GF-D8 (cell line): ENCODE data around the gene CLASRP.

Experiments
- DNase-seq: peaks from one replicate; lab custom pipeline; 2025; lab: John Stamatoyannopoulos, UW

Gene CLASRP

DNA sequence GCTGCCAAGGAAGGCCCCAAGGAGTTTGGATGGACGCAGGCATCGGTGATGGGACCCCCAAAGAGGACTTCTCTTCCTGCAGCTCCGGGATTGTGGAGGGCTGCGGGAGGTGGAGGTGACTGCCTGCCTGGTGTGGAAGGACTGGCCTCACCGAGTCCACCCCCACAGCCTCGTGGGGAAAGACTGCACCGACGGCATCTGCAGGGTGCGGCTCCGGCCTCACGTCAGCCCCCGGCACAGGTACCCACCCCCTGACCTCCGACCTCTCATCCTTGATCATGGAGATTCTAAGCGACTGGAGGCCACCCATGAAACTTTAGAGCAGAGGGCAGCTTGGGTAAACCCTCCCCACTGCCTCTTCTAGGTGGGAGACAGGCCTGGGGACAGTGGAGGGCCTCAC is 16.9 kb upstream of the CLASRP start:
- DNase-seq, result no peak

DNA sequence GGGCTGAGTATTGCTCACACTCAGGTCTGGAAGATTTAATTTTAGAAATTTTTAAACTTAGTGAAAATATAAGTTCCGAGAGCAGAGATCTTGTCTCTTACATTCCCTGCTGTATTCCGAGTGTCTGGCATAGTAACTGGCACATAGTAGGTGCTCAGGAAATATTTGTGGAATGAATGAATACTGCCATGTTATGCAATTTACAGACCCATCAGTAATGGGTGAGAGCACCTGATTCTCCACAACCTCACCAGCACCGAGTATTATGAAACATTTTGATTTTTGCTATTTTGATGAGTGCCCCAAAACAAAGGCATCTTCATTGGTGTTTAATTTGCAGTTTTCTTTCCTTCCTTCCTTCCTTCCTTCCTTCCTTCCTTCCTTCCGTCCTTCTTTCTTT is 15.8 kb upstream of the CLASRP start:
- DNase-seq, result no peak

DNA sequence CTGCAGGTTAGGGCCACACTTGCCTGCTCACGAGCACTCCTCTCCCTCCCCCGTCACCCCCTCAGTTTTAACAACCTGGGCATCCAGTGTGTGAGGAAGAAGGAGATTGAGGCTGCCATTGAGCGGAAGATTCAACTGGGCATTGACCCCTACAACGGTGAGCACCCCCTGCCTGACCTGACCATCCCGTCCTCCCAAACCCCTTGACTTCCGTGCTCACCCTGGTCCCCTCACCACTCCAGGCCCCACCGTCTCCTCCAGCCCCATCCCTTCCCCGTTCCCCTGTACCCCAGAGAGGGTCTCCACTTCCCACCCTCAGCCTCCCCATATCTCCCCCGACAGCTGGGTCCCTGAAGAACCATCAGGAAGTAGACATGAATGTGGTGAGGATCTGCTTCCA is 13.6 kb upstream of the CLASRP start:
- no peak for DNase-seq

DNA sequence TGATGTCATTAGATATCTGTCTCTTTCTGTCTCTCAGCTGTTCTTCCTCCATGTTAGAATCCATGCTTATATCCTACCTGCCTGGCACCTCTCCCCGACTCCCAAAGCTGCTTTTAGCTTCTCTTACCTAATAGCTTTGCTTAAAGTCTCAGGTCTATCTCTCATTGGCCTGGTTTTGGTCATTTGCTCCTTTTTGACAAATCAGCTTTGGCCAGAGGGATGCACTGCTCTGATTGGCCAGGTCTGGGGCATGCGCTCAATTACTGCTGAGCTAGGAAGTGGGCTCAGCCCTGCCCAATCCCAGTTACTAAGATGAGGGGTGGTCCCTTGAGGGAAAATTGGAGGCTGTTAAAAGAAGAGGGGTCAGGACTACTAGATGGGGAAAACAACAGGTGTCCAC is 11.5 kb upstream of the CLASRP start:
- DNase-seq, result no peak

DNA sequence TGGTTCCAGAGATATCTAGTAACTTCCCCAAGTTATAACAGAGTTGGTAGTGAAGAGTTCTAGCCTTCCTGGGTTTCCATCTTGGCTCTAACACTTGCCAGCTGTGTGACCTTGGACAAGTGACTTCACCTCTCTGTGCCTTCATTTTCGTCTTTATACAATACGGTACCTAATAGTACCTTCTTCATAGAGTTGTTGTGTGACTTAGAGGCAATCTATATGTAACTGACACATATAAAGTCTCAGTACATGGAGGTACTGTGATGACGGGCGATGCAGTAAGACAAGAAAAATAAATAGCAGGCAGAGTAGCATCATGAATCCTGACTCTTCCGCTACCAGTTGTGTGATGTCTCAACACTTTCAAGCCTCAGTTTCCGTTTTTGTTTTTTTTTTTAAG is 8.0 kb upstream of the CLASRP start:
- DNase-seq, result no peak

DNA sequence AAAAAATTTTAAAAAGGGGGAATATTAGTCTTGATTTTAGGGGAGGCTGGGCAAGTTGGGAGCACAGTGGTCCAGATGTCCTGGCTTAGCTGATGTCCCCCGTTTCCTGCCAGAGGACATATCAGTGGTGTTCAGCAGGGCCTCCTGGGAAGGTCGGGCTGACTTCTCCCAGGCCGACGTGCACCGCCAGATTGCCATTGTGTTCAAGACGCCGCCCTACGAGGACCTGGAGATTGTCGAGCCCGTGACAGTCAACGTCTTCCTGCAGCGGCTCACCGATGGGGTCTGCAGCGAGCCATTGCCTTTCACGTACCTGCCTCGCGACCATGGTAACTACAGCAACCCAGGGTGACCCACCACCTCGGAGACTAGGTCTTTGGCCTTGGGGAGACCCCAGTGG is 6.4 kb upstream of the CLASRP start:
- no peak for DNase-seq

DNA sequence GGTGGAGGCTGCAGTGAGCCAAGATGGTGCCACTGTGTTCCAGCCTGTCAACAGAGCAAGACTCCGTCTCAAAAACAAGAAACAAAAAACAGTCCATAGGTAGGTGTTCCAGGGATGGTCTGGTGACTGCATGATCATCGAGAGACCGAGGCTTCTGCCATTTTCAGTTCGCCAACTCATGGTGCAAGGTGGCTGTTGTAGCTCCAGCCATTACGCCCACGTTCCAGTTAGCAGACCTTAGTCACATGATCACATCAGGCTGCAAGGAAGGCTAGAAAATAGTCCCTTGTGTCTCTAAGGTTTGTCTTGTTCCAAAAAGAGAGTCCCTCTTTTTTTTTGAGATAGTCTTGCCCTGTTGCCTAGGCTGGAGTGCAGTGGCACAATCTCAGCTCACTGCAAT is 3.1 kb upstream of the CLASRP start:
- DNase-seq, result no peak

DNA sequence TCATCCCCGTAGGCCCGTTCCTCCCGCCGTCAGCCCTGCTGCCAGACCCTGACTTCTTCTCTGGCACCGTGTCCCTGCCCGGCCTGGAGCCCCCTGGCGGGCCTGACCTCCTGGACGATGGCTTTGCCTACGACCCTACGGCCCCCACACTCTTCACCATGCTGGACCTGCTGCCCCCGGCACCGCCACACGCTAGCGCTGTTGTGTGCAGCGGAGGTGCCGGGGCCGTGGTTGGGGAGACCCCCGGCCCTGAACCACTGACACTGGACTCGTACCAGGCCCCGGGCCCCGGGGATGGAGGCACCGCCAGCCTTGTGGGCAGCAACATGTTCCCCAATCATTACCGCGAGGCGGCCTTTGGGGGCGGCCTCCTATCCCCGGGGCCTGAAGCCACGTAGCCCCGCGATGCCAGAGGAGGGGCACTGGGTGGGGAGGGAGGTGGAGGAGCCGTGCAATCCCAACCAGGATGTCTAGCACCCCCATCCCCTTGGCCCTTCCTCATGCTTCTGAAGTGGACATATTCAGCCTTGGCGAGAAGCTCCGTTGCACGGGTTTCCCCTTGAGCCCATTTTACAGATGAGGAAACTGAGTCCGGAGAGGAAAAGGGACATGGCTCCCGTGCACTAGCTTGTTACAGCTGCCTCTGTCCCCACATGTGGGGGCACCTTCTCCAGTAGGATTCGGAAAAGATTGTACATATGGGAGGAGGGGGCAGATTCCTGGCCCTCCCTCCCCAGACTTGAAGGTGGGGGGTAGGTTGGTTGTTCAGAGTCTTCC is 1.3 kb upstream of the CLASRP start:
- DNase-seq, result no peak

DNA sequence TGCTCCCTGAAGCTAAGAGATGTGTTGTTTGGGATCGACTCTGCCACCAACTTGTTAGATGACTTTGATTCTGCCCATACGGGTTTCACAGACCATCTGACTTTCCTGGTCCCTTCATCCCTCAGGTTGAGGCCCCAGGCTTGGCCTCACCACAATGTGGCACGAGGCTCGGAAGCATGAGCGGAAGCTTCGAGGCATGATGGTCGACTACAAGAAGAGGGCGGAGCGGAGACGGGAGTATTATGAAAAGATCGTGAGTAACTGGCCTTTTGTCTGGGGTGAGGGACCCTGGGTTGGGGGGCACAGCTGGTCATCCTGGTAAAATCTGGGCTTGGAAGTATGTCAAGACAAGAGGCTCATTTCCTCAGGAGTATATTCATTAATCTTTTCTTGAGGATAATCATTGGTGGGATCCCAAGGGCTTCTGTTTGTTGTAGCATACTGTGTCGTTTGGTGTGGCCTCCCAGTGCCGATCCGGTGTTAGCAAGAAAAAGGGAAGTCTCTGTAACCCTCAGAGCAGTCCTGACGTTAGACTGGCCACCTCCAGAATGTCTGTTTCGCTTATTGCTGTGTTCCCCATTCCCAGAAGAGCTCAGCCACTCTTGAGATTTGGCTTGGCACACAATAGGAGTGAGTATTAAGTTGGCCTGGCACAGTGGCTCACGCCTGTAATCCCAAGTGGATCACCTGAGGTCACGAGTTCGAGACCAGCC is 1.4 kb downstream of the CLASRP start:
- DNase-seq, result no peak

DNA sequence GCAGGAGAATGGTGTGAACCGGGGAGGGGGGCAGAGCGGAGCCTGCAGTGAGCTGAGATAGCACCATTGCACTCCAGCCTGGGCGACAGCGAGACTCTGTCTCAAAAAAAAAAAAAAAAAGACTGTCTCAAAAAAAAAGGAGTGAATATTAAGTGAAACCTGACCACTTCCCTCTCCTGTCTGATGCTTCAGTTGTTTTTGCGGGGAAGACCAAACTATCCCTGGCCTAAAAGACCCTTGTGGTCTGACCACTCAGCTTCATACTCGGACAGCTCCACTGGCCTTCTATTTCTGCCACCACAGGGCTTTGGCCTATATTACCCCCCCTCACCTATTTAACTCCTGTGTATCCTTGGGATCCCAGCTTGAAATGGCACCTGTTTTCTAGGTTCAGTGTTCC is 2.3 kb downstream of the CLASRP start:
- no peak for DNase-seq

DNA sequence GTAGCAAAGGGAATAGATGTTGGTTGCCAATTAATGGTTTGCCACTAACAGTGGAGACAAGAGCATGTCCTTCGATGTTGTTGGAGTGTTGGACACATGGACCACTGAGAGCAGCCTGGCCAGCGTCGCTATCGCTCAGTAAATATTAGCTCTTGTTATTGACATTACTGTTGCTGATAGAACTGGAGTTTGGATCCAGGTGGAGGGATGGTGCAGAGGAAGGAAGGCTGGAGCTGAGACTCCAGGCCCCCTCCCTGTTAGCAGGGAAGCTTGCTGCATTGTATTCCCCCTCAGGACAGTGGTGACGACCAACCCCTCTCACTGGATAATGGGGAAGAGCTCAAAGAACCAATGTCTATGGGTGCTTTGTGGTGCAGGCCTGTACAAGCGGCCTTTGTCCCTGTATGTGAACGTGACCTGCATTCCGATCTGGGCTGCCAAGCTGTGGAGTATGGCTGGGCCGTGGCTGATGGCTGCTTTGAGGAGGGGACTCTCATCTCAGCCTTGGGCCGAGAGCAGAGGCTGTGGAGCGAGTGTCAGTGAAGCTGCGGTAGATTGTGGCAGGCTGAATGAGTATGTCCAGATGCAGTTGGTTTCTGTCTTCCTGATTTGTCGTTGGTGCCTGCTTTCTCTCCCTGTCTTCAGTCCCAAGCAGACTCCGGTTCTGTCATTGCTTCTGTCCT is 7.0 kb downstream of the CLASRP start:
- no peak for DNase-seq

DNA sequence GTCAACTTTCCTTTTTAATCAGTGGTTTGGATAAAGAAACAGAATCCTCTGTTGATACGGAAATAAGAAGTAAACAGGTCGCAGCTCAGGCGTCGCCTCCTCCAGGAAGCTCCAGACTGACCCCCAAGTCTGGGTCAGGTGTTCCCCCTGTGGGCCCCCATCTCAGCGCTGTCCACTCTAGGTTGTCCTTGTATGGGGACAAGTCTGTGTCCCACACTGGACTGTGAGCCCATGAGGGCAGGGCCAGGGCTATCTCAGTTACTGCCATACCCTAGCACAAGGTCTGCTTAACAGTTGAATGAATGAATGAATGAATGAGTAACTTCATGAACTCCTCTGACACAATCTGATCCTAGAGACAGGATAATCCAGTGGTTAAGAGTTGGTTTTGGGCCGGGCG is 7.5 kb downstream of the CLASRP start:
- DNase-seq, result no peak

DNA sequence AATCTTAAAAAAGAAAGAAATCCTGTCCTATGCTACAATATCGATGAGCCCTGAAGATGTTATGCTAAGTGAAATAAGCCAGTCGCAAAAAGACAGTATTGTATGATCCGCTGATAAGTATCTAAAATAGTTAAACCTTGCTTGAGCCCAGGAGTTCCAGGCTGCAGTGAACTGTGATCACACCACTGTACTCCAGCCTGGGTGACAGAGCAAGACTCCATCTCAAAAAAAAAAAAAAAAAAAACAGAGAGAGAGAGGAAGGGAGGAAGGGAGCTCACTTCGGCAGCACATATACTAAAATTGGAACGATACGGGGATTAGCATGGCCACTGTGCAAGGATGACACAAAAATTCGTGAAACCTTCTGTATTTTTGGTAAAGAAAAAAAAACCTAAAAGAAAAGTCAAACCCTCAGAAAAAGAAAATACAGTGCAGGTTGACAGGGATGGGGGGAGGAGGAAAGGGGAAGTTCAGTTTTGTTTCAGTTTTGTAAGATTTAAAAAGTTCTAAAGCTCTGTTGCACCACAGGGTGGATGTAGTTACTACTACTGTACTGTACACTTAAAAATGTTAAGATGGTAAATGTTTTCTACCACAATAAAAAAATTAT is 8.4 kb downstream of the CLASRP start:
- peak; percentile 27 for DNase-seq

DNA sequence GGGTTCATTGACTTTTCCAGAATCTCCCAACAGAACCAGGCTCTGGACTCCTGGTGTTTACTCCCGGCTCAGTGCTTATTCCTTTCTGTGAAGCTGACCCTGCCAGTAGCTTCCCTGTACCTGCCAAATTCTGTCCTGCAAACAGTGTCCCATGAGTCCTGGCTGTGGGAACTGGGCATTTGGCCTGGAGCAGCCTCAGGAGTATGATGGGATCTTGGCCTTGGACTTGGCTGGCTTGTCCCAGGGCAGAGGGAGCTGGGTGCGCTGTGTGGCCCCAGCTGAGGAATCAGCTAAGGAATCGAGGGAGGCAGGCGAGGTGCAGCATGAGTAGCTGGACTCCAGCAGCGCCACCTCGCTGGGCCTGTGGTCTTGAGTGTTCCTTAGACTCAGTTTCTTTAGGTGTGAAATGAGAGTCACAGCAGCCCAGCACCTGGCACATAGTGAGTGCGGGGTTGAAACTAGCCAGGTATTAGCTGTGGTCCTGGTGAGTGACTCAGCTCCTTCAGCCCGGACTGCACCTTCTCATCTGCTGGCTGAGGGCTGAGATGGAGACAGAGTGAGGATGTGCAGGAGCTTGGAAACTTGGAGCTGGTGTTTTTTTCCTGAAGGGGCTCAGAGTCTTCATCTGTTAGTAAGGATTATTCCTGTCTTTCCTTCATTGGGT is 10.4 kb downstream of the CLASRP start:
- DNase-seq, result no peak

DNA sequence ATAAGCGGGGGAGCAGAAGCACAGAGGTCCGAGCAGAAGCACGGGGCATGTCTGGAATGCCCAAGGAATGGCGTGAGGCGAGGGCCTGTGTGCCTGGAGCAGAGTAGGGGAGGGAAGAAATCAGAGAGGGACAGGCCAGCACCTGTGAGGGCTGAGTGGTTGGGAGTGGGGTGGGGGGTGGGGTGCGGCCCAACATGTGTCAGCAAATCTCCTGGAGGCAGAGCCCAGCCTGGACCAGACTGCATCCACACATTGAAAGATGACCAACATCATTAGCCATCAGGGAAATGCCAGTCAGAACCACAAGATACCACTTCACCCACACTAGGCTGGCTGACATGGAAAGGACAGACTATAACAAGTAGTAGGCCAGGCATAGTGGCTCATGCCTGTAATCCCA is 11.2 kb downstream of the CLASRP start:
- DNase-seq, result no peak

DNA sequence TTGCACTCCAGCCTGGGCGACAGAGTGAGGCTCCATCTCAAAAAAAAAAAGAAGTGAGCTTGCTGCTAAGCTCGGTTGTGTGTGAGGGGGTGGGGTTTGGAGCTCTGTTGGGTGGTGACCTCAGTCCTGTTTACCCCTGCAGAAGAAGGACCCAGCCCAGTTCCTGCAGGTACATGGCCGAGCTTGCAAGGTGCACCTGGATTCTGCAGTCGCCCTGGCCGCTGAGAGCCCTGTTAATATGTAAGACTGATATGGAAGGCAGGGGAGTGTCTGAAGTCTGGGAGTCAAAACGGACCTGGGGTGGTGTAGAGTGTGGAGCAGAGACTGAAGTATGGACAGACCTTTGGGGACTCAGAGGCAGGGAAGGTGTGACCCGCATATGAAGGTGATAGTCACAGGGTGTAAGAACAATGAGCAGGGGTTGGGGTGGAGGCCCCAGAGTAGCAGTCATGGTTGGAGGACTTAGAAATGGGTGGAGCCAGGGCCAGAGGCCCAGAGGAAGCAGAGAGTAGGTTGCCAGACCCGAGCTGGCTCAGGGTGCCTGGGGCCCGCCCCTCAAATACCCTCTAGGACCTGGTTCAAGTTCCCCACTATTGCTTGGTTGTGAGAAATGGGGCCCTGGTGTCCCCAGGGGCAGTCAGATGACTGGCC is 13.2 kb downstream of the CLASRP start:
- no peak for DNase-seq

DNA sequence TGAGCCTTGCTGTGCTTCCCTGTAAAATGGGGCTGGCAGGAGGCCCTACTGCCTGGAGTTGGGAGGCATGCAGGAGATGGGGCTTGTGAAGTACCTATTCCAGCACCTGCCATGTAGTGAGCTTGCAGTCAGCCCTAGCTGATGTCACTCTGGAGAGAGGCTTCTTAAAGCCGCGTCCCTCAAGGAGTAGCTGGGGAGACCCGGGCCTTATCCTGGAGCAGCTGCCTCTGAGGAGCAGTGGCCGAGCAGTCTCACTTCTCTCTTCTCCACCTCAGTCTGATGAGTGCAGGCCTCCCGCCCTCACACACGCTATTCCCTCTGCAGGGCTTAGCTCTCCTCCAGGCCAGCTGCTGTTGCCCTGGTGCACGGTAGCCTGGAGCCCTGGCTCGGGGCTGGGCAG is 18.0 kb downstream of the CLASRP start:
- no peak for DNase-seq

DNA sequence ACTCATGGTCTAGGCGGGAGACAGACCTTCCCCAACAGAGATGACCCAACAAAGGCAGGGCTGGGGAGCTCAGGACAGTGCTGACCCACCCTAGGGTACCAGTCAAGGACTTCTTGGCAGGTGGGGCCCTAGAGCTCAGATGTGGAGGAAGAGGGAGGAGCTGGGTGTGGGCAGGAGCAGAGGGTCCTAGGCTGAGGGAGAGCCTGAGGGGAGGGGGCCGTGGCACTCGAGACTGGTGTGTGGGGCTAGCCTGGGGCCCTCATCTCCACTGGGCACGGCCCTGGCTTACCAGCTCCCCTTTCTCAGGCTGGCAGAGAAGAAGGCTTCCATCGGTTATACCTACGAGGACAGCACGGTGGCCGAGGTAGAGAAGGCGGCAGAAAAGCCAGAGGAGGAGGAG is 18.6 kb downstream of the CLASRP start:
- no peak for DNase-seq

DNA sequence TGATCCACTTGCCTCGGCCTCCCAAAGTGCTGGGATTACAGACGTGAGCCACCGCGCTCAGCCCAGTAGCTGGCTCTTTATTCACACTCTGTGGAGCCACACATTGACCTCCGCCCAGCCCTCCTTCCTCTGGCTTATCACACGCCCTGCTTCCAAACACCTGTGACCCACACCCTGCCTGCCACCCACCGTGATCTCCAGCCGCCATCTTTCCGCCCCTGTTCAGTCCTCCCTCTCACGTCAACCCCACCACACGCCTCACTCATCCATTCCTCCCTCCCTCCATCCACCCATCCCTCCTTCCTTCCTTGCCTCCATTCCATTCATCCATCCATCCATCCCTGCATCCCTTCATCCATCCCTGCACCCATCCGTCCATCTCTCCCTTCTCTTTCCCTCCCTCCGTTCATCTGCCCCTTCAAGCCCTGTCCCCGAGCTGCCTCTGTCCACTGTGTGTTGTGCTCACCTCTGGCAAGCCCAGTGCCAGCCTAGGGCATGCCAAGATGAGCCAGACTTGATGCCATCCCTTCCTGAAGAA is 19.8 kb downstream of the CLASRP start:
- no peak for DNase-seq

DNA sequence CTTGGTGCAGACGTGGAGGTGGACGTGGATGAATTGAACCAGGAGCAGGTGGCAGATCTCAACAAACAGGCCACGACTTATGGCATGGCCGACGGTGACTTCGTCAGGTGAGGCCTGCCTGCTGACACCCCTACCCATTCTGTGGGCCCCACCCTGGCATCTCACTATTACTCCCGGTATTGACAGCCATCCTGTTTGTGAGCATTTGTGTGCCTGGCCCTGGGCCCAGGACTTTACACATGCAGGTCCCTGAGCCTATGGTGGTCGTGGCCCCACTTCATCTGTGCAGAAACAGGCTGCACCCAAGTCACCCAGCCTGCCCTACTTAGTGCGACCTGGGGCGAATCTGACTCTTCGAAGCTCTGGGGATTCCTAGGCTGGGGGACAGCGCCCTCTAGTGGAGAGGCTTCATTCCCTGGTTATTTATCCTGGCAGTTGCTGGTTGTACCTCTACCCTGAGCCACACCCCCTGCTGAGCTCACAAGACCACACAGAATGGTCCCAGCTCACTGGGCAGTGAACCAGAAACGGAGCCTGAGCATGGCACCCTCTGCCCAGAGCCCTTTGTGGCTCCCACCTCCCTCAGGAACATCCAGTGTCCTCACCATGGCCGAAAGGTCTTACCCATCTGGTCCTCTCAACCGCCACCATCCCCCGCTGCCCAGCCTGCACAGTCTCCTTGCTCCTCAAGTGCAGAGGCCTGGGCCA is 20.6 kb downstream of the CLASRP start:
- DNase-seq, result no peak

DNA sequence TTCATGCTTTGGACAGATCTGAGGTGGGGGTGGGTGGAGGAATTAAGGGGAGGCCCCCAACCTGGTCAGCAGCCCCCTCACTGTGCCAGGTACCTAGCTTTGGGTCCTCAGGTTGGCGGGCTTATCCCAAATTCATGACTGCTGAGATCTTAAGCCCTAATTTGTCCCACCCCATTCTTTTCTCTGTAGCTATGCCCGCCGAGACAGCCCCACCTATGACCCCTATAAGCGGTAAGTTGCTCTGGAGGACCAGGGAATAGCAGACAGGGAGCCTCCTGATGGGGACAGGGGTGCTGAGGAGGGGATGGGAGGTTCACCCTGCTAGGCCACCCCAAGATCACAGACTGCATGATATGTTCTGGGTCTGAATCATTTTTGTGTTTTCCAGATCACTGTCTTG is 23.1 kb downstream of the CLASRP start:
- no peak for DNase-seq
